ENCODE measurements around the gene COG5. TPM values are rescaled to one million over a fixed set of nuclear protein-coding genes. Genes with fewer than 3 reads are reported as not detected.
"Not testable (repeated sequence)": the region's sequence is repeated elsewhere in the genome, so short reads cannot be mapped to it uniquely, and the experiment has no call there.

The COG5 gene
- total RNA-seq, 2 experiments from 2014 or later: 52.0 to 62.8 TPM

DNA sequence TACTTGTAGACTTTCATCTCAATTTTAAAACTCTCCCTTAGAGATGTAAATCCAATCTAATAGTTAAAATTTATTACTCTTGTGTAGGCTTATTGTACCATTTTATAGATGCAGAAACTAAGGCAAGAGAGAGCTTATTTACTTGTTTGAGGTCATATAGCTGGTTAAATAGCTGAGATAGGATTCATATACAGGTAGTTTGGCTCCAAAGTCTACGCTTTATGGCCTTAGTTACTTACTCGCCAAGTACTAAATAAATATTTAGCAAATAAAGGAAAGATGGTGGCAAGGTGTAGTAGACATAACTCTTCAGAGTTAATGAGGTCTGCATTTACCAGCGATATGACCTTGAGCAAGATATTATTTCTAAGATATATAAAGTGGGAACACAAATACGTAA lies 308.1 kb downstream of the COG5 start:
- H3K4me1 Mint-ChIP-seq (ENCODE audit: low read depth): peaks cover 3% of the 10 kb centered on the region
- no peak overlapping the region for H3K4me3 Mint-ChIP-seq
- CTCF ChIA-PET: no interaction called here
- DNase-seq: no peak
- intact Hi-C loops (cut with micrococcal nuclease): no loop called here
- no peak overlapping the region for H3K27ac Mint-ChIP-seq
- H3K9me3 Mint-ChIP-seq: no peaks in the 10 kb centered on the region
- H3K36me3 Mint-ChIP-seq (ENCODE audit: low read depth): peaks cover 7% of the 10 kb centered on the region
- no peaks in the 10 kb centered on the region for H3K27me3 Mint-ChIP-seq (ENCODE audit: low read depth)

DNA sequence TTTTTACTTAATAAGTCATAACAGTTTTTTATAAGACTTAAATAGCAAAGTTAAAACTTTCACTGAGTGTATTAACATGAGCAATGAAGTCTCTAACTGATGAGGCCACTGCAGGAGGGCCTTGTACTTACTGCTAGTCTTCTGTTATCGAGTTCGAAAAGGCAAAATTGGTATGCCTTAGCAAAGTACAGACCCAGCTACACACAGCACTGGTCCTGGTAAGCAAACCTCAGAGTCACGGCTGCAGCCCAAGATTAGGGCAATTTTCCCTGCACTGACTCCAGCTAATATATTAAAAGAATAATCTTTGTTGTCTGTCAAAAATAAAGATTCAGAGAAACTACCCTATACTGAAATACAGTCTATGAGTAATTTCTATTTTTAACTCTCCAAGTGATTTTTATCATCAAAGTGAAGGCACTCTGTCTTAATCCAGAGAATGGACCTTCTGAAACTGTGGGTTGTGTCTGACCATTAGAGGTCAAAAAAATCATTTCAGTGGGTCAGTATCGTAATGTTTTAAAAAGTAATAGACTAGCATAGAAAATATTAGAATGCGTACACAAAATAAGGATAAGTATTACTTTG lies 309.2 kb downstream of the COG5 start:
- peaks cover 9% of the 10 kb centered on the region for H3K36me3 Mint-ChIP-seq (ENCODE audit: low read depth)
- H3K9me3 Mint-ChIP-seq: no peaks in the 10 kb centered on the region

GRCh38 chr7:107253599-107253998 lies 310.1 kb downstream of the COG5 start:
- peaks cover 3% of the 10 kb centered on the region for H3K4me1 Mint-ChIP-seq (ENCODE audit: low read depth)
- CTCF ChIA-PET: interaction anchor here (0.6 kb wide), 1 partner anchor 77 kb away, joined by 3 read pairs; no protein-coding TSS in a partner anchor
- H3K36me3 Mint-ChIP-seq (ENCODE audit: low read depth): peaks cover 10% of the 10 kb centered on the region
- H3K9me3 Mint-ChIP-seq: no peaks in the 10 kb centered on the region
- intact Hi-C loops (cut with micrococcal nuclease): no loop called here
- no peaks in the 10 kb centered on the region for H3K27me3 Mint-ChIP-seq (ENCODE audit: low read depth)
- no peak for DNase-seq
- H3K4me3 Mint-ChIP-seq: no peak overlapping the region
- no peak overlapping the region for H3K27ac Mint-ChIP-seq

More for the DNA sequence above, 309.2 kb downstream of the COG5 start:
- no peak for DNase-seq
- H3K27me3 Mint-ChIP-seq (ENCODE audit: low read depth): no peaks in the 10 kb centered on the region
- no peak overlapping the region for H3K27ac Mint-ChIP-seq
- H3K4me1 Mint-ChIP-seq (ENCODE audit: low read depth): peaks cover 3% of the 10 kb centered on the region
- intact Hi-C loops (cut with micrococcal nuclease): no loop called here
- CTCF ChIA-PET: no interaction called here
- no peak overlapping the region for H3K4me3 Mint-ChIP-seq

DNA sequence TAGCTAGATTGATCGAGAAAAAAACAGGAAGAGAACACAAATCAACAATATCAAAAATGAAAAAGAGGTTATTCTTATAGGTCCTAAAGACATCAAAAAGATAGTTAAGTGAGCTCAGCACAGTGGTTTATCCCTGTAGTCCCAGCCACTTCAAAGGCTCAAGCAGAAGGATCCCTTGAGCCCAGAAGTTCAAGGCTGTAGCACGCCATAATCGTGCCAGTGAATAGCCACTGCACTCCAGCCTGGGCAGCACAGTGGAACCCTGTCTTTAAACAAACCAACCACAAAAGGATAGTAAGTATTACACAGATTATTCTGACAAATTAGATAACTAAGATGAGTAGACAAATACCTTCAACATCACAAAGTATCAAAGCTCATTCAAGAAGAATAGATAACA lies 311.8 kb downstream of the COG5 start:
- DNase-seq: no peak
- H3K4me3 Mint-ChIP-seq: no peak overlapping the region
- intact Hi-C loops (cut with micrococcal nuclease): no loop called here
- H3K27ac Mint-ChIP-seq: no peak overlapping the region
- peaks cover 3% of the 10 kb centered on the region for H3K4me1 Mint-ChIP-seq (ENCODE audit: low read depth)
- peaks cover 21% of the 10 kb centered on the region for H3K36me3 Mint-ChIP-seq (ENCODE audit: low read depth)
- no peaks in the 10 kb centered on the region for H3K27me3 Mint-ChIP-seq (ENCODE audit: low read depth)
- no peaks in the 10 kb centered on the region for H3K9me3 Mint-ChIP-seq
- CTCF ChIA-PET: no interaction called here

DNA sequence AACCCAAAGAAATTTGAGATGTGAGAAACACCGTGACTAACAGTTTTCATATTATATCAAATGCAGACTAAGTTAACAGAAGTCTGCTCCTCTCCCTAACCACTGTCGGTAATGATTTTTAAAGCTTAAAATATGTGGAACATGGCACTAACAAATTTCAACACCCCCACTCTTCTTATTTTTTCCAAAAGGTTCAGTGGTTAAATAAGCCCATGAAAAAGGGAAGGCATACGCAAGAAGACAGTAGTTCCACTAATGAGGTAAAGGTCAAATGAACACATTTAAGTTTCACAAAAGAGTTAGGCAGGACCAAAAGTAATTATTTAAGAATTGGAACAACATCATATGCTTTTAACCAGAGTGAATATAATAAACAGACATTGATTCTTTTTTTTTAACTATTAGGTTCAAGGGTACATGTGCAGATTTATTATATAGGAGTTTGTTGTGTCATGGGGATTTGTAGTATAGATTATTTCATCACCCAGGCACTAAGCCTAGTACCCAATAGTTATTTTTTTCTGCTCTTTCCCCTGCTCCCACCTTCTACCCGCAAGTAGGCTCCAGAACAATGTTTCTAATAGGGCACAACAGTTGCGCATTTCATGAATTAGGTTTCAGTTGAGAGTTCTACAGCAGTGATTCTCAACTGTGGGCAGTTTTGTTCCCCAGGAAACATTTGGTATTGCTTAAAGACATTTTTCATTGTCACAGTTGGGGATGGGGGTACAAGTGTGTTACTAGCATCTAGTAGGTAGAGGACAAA lies 315.0 kb downstream of the COG5 start:
- CTCF ChIA-PET: interaction anchor here (0.8 kb wide), 1 partner anchor 33 kb away, joined by 6 read pairs; no protein-coding TSS in a partner anchor
- Mint-ChIP-seq H3K27me3 (ENCODE audit: low read depth) (no peaks in the 10 kb centered on the region), H3K36me3 (ENCODE audit: low read depth) (peaks cover 48% of the 10 kb centered on the region), H3K27ac (no peak overlapping the region), H3K9me3 (peaks cover 11% of the 10 kb centered on the region), H3K4me3 (no peak overlapping the region), H3K4me1 (ENCODE audit: low read depth) (peaks cover 3% of the 10 kb centered on the region)
- DNase-seq: no peak
- intact Hi-C loops (cut with micrococcal nuclease): no loop called here

DNA sequence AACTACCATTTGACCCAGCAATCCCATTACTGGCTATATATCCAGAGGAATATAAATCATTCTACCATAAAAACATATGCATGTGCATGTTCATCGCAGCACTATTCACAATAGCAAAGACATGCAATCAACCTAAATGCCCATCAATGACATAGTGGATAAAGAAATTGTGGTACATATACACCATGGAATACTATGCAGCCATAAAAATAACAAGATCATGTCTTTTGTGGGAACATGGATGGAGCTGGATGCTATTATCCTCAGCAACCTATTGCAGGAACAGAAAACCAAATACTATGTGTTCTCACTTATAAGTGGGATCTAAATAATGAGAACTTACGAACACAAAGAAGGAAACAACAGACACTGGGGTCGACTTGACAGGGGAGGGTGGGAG lies 316.9 kb downstream of the COG5 start:
- H3K9me3 Mint-ChIP-seq: peaks cover 11% of the 10 kb centered on the region
- CTCF ChIA-PET; intact Hi-C loops (cut with micrococcal nuclease); DNase-seq; H3K4me3 Mint-ChIP-seq; H3K27me3 Mint-ChIP-seq (ENCODE audit: low read depth); H3K4me1 Mint-ChIP-seq (ENCODE audit: low read depth); H3K27ac Mint-ChIP-seq: not testable (repeated sequence)
- H3K36me3 Mint-ChIP-seq (ENCODE audit: low read depth): peaks cover 55% of the 10 kb centered on the region

DNA sequence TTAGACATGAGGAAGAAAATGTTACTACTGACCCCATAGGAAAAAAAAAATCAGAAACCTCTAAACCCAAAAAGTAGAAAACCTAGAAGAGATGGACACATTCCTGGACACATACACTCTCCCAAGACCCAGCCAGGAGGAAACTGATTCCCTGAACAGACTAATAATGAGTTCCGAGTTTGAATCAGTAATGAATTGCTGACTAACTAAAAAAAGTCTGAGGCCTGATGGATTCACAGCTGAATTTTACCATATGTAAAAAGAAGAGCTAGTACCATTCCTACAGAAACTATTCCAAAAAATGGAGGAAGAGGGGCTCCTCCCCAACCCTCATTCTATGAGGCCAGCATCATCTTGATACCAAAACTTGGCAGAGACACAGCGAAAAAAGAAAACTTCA lies 319.1 kb downstream of the COG5 start:
- CTCF ChIA-PET: no interaction called here
- no peaks in the 10 kb centered on the region for H3K4me1 Mint-ChIP-seq (ENCODE audit: low read depth)
- H3K36me3 Mint-ChIP-seq (ENCODE audit: low read depth): peaks cover 52% of the 10 kb centered on the region
- H3K27ac Mint-ChIP-seq: no peak overlapping the region
- intact Hi-C loops (cut with micrococcal nuclease): no loop called here
- no peaks in the 10 kb centered on the region for H3K27me3 Mint-ChIP-seq (ENCODE audit: low read depth)
- DNase-seq: no peak
- H3K9me3 Mint-ChIP-seq: peaks cover 11% of the 10 kb centered on the region
- no peak overlapping the region for H3K4me3 Mint-ChIP-seq

- intact Hi-C loops (cut with micrococcal nuclease): no loop called here
- H3K4me3 Mint-ChIP-seq: no peak overlapping the region
- H3K27ac Mint-ChIP-seq: no peak overlapping the region
- no peaks in the 10 kb centered on the region for H3K4me1 Mint-ChIP-seq (ENCODE audit: low read depth)
- CTCF ChIA-PET: no interaction called here
- H3K36me3 Mint-ChIP-seq (ENCODE audit: low read depth): peaks cover 47% of the 10 kb centered on the region
- H3K9me3 Mint-ChIP-seq: peaks cover 11% of the 10 kb centered on the region
- no peak for DNase-seq
- no peaks in the 10 kb centered on the region for H3K27me3 Mint-ChIP-seq (ENCODE audit: low read depth)
These were observed 321.5 kb downstream of the COG5 start for GRCh38 chr7:107242267-107242666.

- DNase-seq: no peak
- H3K27me3 Mint-ChIP-seq (ENCODE audit: low read depth): no peaks in the 10 kb centered on the region
- H3K9me3 Mint-ChIP-seq: no peaks in the 10 kb centered on the region
- H3K4me1 Mint-ChIP-seq (ENCODE audit: low read depth): no peaks in the 10 kb centered on the region
- intact Hi-C loops (cut with micrococcal nuclease): no loop called here
- CTCF ChIA-PET: no interaction called here
- no peak overlapping the region for H3K4me3 Mint-ChIP-seq
- H3K36me3 Mint-ChIP-seq (ENCODE audit: low read depth): peaks cover 8% of the 10 kb centered on the region
- H3K27ac Mint-ChIP-seq: no peak overlapping the region
These were observed 326.3 kb downstream of the COG5 start for GRCh38 chr7:107237451-107237850.

DNA sequence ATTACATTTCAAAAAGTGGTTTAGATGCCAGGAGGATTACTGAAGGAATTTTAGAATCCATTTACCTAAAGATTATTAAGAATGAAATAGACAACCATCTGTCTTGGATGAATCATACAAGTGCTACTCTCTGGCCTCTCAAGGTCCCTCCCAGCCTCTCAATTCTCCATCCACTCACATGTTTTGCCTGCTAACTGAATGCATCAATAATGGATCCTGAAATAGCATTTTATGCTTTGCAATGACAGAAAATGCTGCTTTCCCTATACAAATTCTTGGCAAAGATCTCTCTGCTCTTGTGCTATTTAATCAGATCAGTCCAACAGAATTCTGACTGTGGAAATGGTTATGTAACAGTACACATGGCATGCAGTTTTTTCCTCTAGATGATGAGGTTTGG lies 326.9 kb downstream of the COG5 start:
- no peaks in the 10 kb centered on the region for H3K4me1 Mint-ChIP-seq (ENCODE audit: low read depth)
- H3K9me3 Mint-ChIP-seq: no peaks in the 10 kb centered on the region
- intact Hi-C loops (cut with micrococcal nuclease): no loop called here
- no peak for DNase-seq
- no peak overlapping the region for H3K4me3 Mint-ChIP-seq
- peaks cover 8% of the 10 kb centered on the region for H3K36me3 Mint-ChIP-seq (ENCODE audit: low read depth)
- CTCF ChIA-PET: no interaction called here
- H3K27ac Mint-ChIP-seq: no peak overlapping the region
- no peaks in the 10 kb centered on the region for H3K27me3 Mint-ChIP-seq (ENCODE audit: low read depth)

- Mint-ChIP-seq H3K4me3 (no peak overlapping the region), H3K4me1 (ENCODE audit: low read depth) (no peaks in the 10 kb centered on the region), H3K27ac (no peak overlapping the region), H3K36me3 (ENCODE audit: low read depth) (peaks cover 7% of the 10 kb centered on the region), H3K27me3 (ENCODE audit: low read depth) (no peaks in the 10 kb centered on the region), H3K9me3 (no peaks in the 10 kb centered on the region)
- no peak for DNase-seq
- intact Hi-C loops (cut with micrococcal nuclease): no loop called here
- CTCF ChIA-PET: interaction anchor here (1.2 kb wide), 1 partner anchor 85 kb away, joined by 3 read pairs; no protein-coding TSS in a partner anchor
These were observed 329.3 kb downstream of the COG5 start for GRCh38 chr7:107234436-107234835.

- Mint-ChIP-seq H3K27me3 (ENCODE audit: low read depth) (no peaks in the 10 kb centered on the region), H3K9me3 (no peaks in the 10 kb centered on the region), H3K27ac (no peak overlapping the region), H3K4me1 (ENCODE audit: low read depth) (no peaks in the 10 kb centered on the region), H3K4me3 (no peak overlapping the region), H3K36me3 (ENCODE audit: low read depth) (peaks cover 10% of the 10 kb centered on the region)
- DNase-seq: no peak
- intact Hi-C loops (cut with micrococcal nuclease): no loop called here
- CTCF ChIA-PET: interaction anchor here (1.2 kb wide), 1 partner anchor 84 kb away, joined by 3 read pairs; no protein-coding TSS in a partner anchor
These were observed 329.7 kb downstream of the COG5 start for GRCh38 chr7:107233981-107234380.

DNA sequence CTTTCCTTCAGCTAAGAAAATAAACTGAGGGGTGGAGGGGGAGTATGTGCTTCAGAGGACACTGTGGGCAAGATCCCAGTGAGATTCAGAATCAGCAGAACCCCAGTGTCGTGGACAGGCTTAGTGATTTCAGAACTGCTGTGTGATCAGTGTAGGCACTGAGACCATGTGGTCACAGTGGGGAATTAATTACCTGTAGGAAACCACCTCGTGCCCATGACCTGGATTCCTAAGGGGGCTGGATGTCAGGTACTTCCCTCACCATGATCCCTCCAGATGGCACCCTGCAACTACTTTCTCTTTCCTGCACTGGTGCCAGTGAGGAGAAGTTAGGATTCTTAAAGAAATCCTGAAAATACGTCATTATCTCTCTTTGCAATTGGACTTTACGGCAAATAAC lies 330.5 kb downstream of the COG5 start:
- no peaks in the 10 kb centered on the region for H3K27me3 Mint-ChIP-seq (ENCODE audit: low read depth)
- H3K27ac Mint-ChIP-seq: no peak overlapping the region
- no peak for DNase-seq
- peaks cover 12% of the 10 kb centered on the region for H3K36me3 Mint-ChIP-seq (ENCODE audit: low read depth)
- intact Hi-C loops (cut with micrococcal nuclease): no loop called here
- no peaks in the 10 kb centered on the region for H3K4me1 Mint-ChIP-seq (ENCODE audit: low read depth)
- H3K9me3 Mint-ChIP-seq: no peaks in the 10 kb centered on the region
- CTCF ChIA-PET: no interaction called here
- no peak overlapping the region for H3K4me3 Mint-ChIP-seq

All from activated naive CD4-positive, alpha-beta T cell treated with anti-CD3 and anti-CD28 coated beads for 36 hours (primary cell).